HepG2 (cell line): ENCODE measurements around the gene JMJD7. TPM values are rescaled to one million over a fixed set of nuclear protein-coding genes. Genes with fewer than 3 reads are reported as not detected.

Experiments
- ATF1 ChIP-seq: IDR thresholded peaks from 2 replicates; pipeline ENCODE4 v1.6.1; 2016; ENCODE audit warnings: mild to moderate bottlenecking, control low read depth
- ATF7 ChIP-seq, 2 experiments: fragments of 450-650 bp in 1 of 2; sonication (generic) in 1 of 2; formaldehyde crosslinking in 1 of 2; IDR thresholded peaks; 2 replicates each; pipeline versions ENCODE4 v1.4.0 to v1.6.1; 2016 to 2020; ENCODE audit warnings: antibody characterized with exemption in 1 of 2, mild to moderate bottlenecking in 1 of 2, missing genetic modification reagents in 1 of 2
- MTF1 ChIP-seq: sonication (generic); formaldehyde crosslinking; IDR thresholded peaks from 2 replicates; pipeline ENCODE4 v1.5.0; 2020; ENCODE audit warnings: missing genetic modification reagents
- RFX1 ChIP-seq: fragments of 450-650 bp; IDR thresholded peaks from 2 replicates; pipeline ENCODE4 v1.6.1; 2017
- SP4 ChIP-seq: sonication (generic); formaldehyde crosslinking; IDR thresholded peaks from 2 replicates; pipeline ENCODE4 v1.8.1; 2023; ENCODE audit warnings: mild to moderate bottlenecking, missing genetic modification reagents
- SYNCRIP ChIP-seq: fragments of 200-400 bp; formaldehyde crosslinking; IDR thresholded peaks from 2 replicates; pipeline ENCODE4 v1.6.1; 2018; ENCODE audit warnings: mild to moderate bottlenecking, low read depth, low read length; ENCODE audit not compliant: insufficient read depth
- U2AF1 ChIP-seq: fragments of 200-400 bp; formaldehyde crosslinking; optimal IDR thresholded peaks from 2 replicates; pipeline ENCODE3; 2017; ENCODE audit warnings: mild to moderate bottlenecking, low read depth, low read length
- ZNF18 ChIP-seq: sonication (generic); formaldehyde crosslinking; IDR thresholded peaks from 2 replicates; pipeline ENCODE4 v1.8.0; 2022; ENCODE audit warnings: mild to moderate bottlenecking, missing genetic modification reagents; ENCODE audit not compliant: insufficient replicate concordance
- ZNF292 ChIP-seq: sonication (generic); formaldehyde crosslinking; IDR thresholded peaks from 2 replicates; pipeline ENCODE4 v1.8.1; 2022; ENCODE audit warnings: mild to moderate bottlenecking, low read depth, missing genetic modification reagents, borderline replicate concordance
- ZNF362 ChIP-seq: sonication (generic); formaldehyde crosslinking; IDR thresholded peaks from 2 replicates; pipeline ENCODE4 v1.4.0; 2020; ENCODE audit warnings: missing genetic modification reagents, mild to moderate bottlenecking, borderline replicate concordance
- ZNF543 ChIP-seq: sonication (generic); formaldehyde crosslinking; IDR thresholded peaks from 2 replicates; pipeline ENCODE4 v1.4.0; 2020; ENCODE audit warnings: mild to moderate bottlenecking, missing genetic modification reagents
- ZNF562 ChIP-seq: sonication (generic); formaldehyde crosslinking; IDR thresholded peaks from 2 replicates; pipeline ENCODE4 v1.8.0; 2022; ENCODE audit warnings: missing genetic modification reagents, borderline replicate concordance
- ZNF660 ChIP-seq: sonication (generic); formaldehyde crosslinking; IDR thresholded peaks from 2 replicates; pipeline ENCODE4 v1.5.1; 2020; ENCODE audit warnings: mild to moderate bottlenecking, low read depth, missing genetic modification reagents, borderline replicate concordance
- ZNF691 ChIP-seq: sonication (generic); formaldehyde crosslinking; IDR thresholded peaks from 2 replicates; pipeline ENCODE4 v1.4.0; 2020; ENCODE audit warnings: missing genetic modification reagents, low read depth, mild to moderate bottlenecking, borderline replicate concordance
- ZSCAN21 ChIP-seq: sonication (generic); formaldehyde crosslinking; IDR thresholded peaks from 2 replicates; pipeline ENCODE4 v1.8.0; 2022; ENCODE audit warnings: mild to moderate bottlenecking, missing genetic modification reagents, moderate library complexity, borderline replicate concordance
- polyA plus RNA-seq, 8 experiments: library from polyadenylated mRNA; depleted of rRNA in 3 of 8; stranded (reverse) in 7 of 8; unstranded in 1 of 8; fragments of >200 nt; fragmentation: Illumina TruSeq in 4 of 8; extraction: Trizol in 4 of 8; gene quantifications; 2 replicates each; pipeline versions ENCODE4 v1.2.1 to v1.2.3, GENCODE V29; 2011 to 2016; ENCODE audit warnings: low read depth in 4 of 8, missing spikeins in 1 of 8, mixed read lengths in 1 of 8; ENCODE audit not compliant: insufficient read depth in 1 of 8
- total RNA-seq, 5 experiments: library from RNA; depleted of rRNA; stranded (reverse); fragments of >200 nt; fragmentation: Illumina TruSeq; extraction: Trizol; gene quantifications; 2 replicates each; pipeline ENCODE4 v1.2.3, GENCODE V29; 2016; ENCODE audit warnings: low read depth in 1 of 5
- TF ChIP-seq, protein P1 (sequence below): sonication (generic); formaldehyde crosslinking; conservative IDR thresholded peaks from 2 replicates; pipeline ENCODE4 v1.8.0; 2022; ENCODE audit warnings: missing genetic modification reagents
- TF ChIP-seq, protein P2 (sequence below): sonication (generic); formaldehyde crosslinking; IDR thresholded peaks from 2 replicates; pipeline ENCODE4 v1.5.0; 2020; ENCODE audit warnings: missing genetic modification reagents
- TF ChIP-seq, protein P3 (sequence below): sonication (generic); formaldehyde crosslinking; IDR thresholded peaks from 2 replicates; pipeline ENCODE4 v1.4.0; 2020; ENCODE audit warnings: missing genetic modification reagents, mild to moderate bottlenecking, borderline replicate concordance

Gene JMJD7
- total and polyA plus RNA-seq, 2 of the 13 experiments (the other 11 are each of a cell fraction or from before 2014, with no cell fraction given) = 6.4 to 7.1 TPM

DNA sequence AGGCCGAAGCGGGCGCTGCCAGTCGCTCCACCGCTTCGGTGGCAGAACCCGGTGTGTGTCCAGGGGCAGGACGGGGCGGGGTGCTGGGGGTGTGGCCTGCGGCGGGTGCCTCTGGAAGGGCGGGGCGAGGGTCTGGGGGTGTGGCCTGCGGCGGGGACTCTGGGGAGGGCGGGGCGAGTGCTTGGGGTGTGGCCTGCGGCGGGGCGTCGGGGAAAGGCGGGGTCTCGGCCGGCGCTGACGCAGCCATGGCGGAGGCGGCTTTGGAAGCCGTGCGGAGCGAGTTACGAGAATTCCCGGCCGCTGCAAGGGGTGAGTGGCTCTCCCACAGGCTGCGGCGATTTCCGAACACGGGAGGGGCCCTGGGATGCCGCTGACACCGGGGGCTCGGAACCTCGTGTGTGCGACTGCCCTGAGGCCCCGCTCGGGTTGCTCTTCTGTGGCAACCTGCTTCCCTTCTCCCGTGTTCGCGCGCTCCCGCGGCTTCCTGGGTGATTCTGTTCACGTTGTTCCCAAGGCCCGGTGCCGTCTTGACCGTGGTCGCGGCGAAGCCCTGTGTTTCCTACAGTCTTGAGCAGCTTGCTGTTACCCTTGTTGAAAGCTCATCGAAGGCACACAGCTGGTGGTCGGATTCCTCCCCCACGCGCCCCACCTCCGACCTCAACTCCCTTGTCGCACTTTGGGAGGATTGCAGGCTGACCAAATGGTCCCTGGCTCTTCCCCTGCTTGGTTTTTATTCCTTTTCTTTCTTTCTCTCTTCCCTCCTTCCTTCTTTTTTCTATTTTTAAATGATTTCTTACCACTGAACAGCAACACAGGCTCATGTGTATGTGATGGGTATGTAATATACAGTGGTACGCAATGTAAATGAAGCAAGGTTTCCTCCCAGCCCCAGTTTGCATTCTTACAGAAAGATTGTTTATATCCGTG is at the start of gene JMJD7 (continued):
- no peak for TF ChIP-seq ZNF562 (CRISPR knock-in tag)
- TF ChIP-seq ZSCAN21 (CRISPR knock-in tag) = no peak
- no peak for TF ChIP-seq ZNF660 (CRISPR knock-in tag)
- no peak for TF ChIP-seq ZNF18 (CRISPR knock-in tag)
- no peak for TF ChIP-seq ATF1
- no peak for TF ChIP-seq ZNF292
- TF ChIP-seq ZNF362 (CRISPR knock-in tag) = no peak
- peak; percentile 74; the same call in 1 of the 2 replicates for TF ChIP-seq SP4 (CRISPR knock-in tag)
- no peak for TF ChIP-seq SYNCRIP
- TF ChIP-seq, protein P1, sequence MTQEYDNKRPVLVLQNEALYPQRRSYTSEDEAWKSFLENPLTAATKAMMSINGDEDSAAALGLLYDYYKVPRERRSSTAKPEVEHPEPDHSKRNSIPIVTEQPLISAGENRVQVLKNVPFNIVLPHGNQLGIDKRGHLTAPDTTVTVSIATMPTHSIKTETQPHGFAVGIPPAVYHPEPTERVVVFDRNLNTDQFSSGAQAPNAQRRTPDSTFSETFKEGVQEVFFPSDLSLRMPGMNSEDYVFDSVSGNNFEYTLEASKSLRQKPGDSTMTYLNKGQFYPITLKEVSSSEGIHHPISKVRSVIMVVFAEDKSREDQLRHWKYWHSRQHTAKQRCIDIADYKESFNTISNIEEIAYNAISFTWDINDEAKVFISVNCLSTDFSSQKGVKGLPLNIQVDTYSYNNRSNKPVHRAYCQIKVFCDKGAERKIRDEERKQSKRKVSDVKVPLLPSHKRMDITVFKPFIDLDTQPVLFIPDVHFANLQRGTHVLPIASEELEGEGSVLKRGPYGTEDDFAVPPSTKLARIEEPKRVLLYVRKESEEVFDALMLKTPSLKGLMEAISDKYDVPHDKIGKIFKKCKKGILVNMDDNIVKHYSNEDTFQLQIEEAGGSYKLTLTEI = no peak
- no peak for TF ChIP-seq ATF7 (IDR thresholded peaks at IDR 0.05)
- no peak for TF ChIP-seq ATF7 (CRISPR knock-in tag; IDR thresholded peaks at IDR 0.05)
- no peak for TF ChIP-seq ZNF691
- TF ChIP-seq, protein P2, sequence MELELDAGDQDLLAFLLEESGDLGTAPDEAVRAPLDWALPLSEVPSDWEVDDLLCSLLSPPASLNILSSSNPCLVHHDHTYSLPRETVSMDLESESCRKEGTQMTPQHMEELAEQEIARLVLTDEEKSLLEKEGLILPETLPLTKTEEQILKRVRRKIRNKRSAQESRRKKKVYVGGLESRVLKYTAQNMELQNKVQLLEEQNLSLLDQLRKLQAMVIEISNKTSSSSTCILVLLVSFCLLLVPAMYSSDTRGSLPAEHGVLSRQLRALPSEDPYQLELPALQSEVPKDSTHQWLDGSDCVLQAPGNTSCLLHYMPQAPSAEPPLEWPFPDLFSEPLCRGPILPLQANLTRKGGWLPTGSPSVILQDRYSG (CRISPR knock-in tag) = no peak
- TF ChIP-seq, protein P3, sequence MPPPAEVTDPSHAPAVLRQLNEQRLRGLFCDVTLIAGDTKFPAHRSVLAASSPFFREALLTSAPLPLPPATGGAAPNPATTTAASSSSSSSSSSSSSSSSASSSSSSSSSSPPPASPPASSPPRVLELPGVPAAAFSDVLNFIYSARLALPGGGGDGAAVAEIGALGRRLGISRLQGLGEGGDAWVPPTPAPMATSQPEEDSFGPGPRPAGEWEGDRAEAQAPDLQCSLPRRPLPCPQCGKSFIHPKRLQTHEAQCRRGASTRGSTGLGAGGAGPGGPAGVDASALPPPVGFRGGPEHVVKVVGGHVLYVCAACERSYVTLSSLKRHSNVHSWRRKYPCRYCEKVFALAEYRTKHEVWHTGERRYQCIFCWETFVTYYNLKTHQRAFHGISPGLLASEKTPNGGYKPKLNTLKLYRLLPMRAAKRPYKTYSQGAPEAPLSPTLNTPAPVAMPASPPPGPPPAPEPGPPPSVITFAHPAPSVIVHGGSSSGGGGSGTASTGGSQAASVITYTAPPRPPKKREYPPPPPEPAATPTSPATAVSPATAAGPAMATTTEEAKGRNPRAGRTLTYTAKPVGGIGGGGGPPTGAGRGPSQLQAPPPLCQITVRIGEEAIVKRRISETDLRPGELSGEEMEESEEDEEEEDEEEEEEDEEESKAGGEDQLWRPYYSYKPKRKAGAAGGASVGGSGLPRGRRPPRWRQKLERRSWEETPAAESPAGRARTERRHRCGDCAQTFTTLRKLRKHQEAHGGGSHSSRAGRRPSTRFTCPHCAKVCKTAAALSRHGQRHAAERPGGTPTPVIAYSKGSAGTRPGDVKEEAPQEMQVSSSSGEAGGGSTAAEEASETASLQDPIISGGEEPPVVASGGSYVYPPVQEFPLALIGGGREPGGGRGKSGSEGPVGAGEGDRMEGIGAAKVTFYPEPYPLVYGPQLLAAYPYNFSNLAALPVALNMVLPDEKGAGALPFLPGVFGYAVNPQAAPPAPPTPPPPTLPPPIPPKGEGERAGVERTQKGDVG (CRISPR knock-in tag) = no peak
- TF ChIP-seq ZNF543 = no peak
- no peak for TF ChIP-seq MTF1
- TF ChIP-seq RFX1 = no peak
- no peak for TF ChIP-seq U2AF1
